Activated effector memory CD4-positive, alpha-beta T cell treated with Interleukin-2 at 50 U/mL for 16 hours (primary cell): Measurements from ENCODE around the gene RAD51B.

Source experiments
- DNase-seq: peaks from one replicate; pipeline ENCODE4 v3.0.0-alpha.2; 2020

RAD51B gene

GRCh38 chr14:68349900-68350629 lies 530.5 kb downstream of the RAD51B start:
- no peak for DNase-seq

GRCh38 chr14:68355415-68355814 lies 535.8 kb downstream of the RAD51B start:
- no peak for DNase-seq

- no peak for DNase-seq
Measured at GRCh38 chr14:68357777-68358176, 538.2 kb downstream of the RAD51B start.

- no peak for DNase-seq
Measured at GRCh38 chr14:68358500-68358899, 538.9 kb downstream of the RAD51B start.

- no peak for DNase-seq
Measured at GRCh38 chr14:68359022-68359836, 539.6 kb downstream of the RAD51B start.

GRCh38 chr14:68359837-68360552 lies 540.4 kb downstream of the RAD51B start:
- no peak for DNase-seq

- DNase-seq: no peak
Measured at GRCh38 chr14:68361231-68361630, 541.7 kb downstream of the RAD51B start.

GRCh38 chr14:68362846-68363245 lies 543.3 kb downstream of the RAD51B start:
- no peak for DNase-seq

- DNase-seq: no peak
Measured at GRCh38 chr14:68363466-68363842, 543.9 kb downstream of the RAD51B start.

- DNase-seq: no peak
Measured at GRCh38 chr14:68363843-68364767, 544.5 kb downstream of the RAD51B start.

- no peak for DNase-seq
Measured at GRCh38 chr14:68364792-68365192, 545.2 kb downstream of the RAD51B start.

GRCh38 chr14:68365228-68365627 lies 545.6 kb downstream of the RAD51B start:
- no peak for DNase-seq

GRCh38 chr14:68366656-68367055 lies 547.1 kb downstream of the RAD51B start:
- DNase-seq: no peak

- DNase-seq: no peak
Measured at GRCh38 chr14:68367536-68367935, 548.0 kb downstream of the RAD51B start.

GRCh38 chr14:68368850-68369249 lies 549.3 kb downstream of the RAD51B start:
- no peak for DNase-seq

GRCh38 chr14:68369281-68370056 lies 549.9 kb downstream of the RAD51B start:
- no peak for DNase-seq

- DNase-seq: no peak
Measured at GRCh38 chr14:68370057-68370360, 550.4 kb downstream of the RAD51B start.

- DNase-seq: no peak
Measured at GRCh38 chr14:68372368-68372767, 552.8 kb downstream of the RAD51B start.

- DNase-seq: no peak
Measured at GRCh38 chr14:68373124-68373646, 553.6 kb downstream of the RAD51B start.

GRCh38 chr14:68373847-68374444 lies 554.4 kb downstream of the RAD51B start:
- DNase-seq: no peak

- no peak for DNase-seq
Measured at GRCh38 chr14:68374682-68375081, 555.1 kb downstream of the RAD51B start.
